HCT116 (cell line): ENCODE measurements around the gene CDHR1. TPM values are rescaled to one million over a fixed set of nuclear protein-coding genes. Genes with fewer than 3 reads are reported as not detected.

Experiments
- ATAC-seq: fragments of 200-7000 bp; cut with Tn5 transposase; 2 replicates; pipeline ENCODE4 v1.9.1; 2020; ENCODE audit warnings: mild to moderate bottlenecking, moderate library complexity
- BruUV-seq: library from RNA; stranded (reverse); fragments of 400-500 nt; replicated peaks from 2 replicates; lab custom pipeline; 2021; lab: Mats Ljungman, UMichigan
- CTCF ChIA-PET: fragments of 300-600 bp; sonication (Branson Sonifier 250); formaldehyde crosslinking; loops from one replicate; lab custom pipeline; 2021; ENCODE audit warnings: antibody characterized with exemption; lab: Charles Lee
- POLR2A ChIA-PET: fragments of 300-600, 350-600 bp; sonication (Branson Sonifier 250); formaldehyde crosslinking; loops from one replicate; lab custom pipeline; 2021; ENCODE audit warnings: antibody characterized with exemption; lab: Charles Lee
- RAD21 ChIA-PET, 2 experiments: fragments of 300-600 bp; sonication (Branson Sonifier 250); formaldehyde crosslinking; loops; one replicate each; lab custom pipeline; 2023; ENCODE audit warnings: low total read pairs in 2 of 2; ENCODE audit not compliant: uncharacterized antibody in 2 of 2, unreplicated experiment in 2 of 2, low non-redundant PET in 1 of 2; lab: Charles Lee
- DNase-seq: peaks from one replicate; pipeline ENCODE4 v3.0.0-alpha.2; 2010; ENCODE audit warnings: low read depth, low spot score
- H2AFZ ChIP-seq: fragments of 200-600 bp; shearing (Covaris generic), sonication (generic); 2 replicates; pipeline ENCODE4 v1.6.1; 2017; ENCODE audit warnings: low read depth, mixed run types, mixed read lengths, antibody characterized with exemption, low read length; ENCODE audit not compliant: poor library complexity, severe bottlenecking
- H3K27ac ChIP-seq: 2 replicates; pipeline ENCODE4 v1.5.1; 2012; ENCODE audit warnings: low read depth, low read length
- H3K27me3 ChIP-seq: fragments of 200-600 bp; sonication (generic); 2 replicates; pipeline ENCODE4 v1.6.1; 2016; ENCODE audit warnings: mixed run types, low read length, mixed read lengths; ENCODE audit not compliant: insufficient read depth
- H3K36me3 ChIP-seq, 2 experiments: fragments of 200-500 bp in 1 of 2; fragments of 200-600 bp in 1 of 2; sonication (Bioruptor generic) in 1 of 2; sonication (generic) in 1 of 2; 2 replicates each; pipeline versions ENCODE4 v1.5.1 to v1.6.1; 2014 to 2016; ENCODE audit warnings: low read length in 2 of 2, inconsistent platforms in 1 of 2, mixed read lengths in 1 of 2, mixed run types in 1 of 2; ENCODE audit not compliant: insufficient read depth in 2 of 2, control insufficient read depth in 1 of 2
- H3K4me1 ChIP-seq, 2 experiments: fragments of 200-600 bp in 1 of 2; sonication (generic) in 1 of 2; 2 replicates each; pipeline versions ENCODE4 v1.5.1 to v1.6.1; 2012 to 2017; ENCODE audit warnings: low read length in 2 of 2, inconsistent platforms in 1 of 2, mild to moderate bottlenecking in 1 of 2, mixed read lengths in 1 of 2, mixed run types in 1 of 2, moderate library complexity in 1 of 2; ENCODE audit not compliant: insufficient read depth in 2 of 2, control insufficient read depth in 1 of 2
- H3K4me2 ChIP-seq: fragments of 200-600 bp; sonication (generic); 2 replicates; pipeline ENCODE4 v1.6.1; 2017; ENCODE audit warnings: mixed run types, low read length, mixed read lengths
- H3K4me3 ChIP-seq, 2 experiments: fragments of 200-600 bp in 1 of 2; sonication (generic) in 1 of 2; replicated peaks in 1 of 2; 2 replicates each; pipeline ENCODE4 v1.5.1; 2011 to 2016; ENCODE audit warnings: low read length in 2 of 2, control low read depth in 1 of 2, low read depth in 1 of 2, mild to moderate bottlenecking in 1 of 2, mixed read lengths in 1 of 2, mixed run types in 1 of 2
- H3K79me2 ChIP-seq: fragments of 200-600 bp; sonication (generic); 2 replicates; pipeline ENCODE4 v1.6.1; 2017; ENCODE audit warnings: mild to moderate bottlenecking, mixed run types, low read length, moderate library complexity, mixed read lengths; ENCODE audit not compliant: insufficient read depth
- H3K9ac ChIP-seq: fragments of 200-600 bp; sonication (generic); 2 replicates; pipeline ENCODE4 v1.6.1; 2016; ENCODE audit warnings: low read length, mixed read lengths
- H3K9me2 ChIP-seq: fragments of 200-600 bp; sonication (generic), shearing (Covaris generic); 2 replicates; pipeline ENCODE4 v1.6.1; 2017; ENCODE audit warnings: mixed run types, mild to moderate bottlenecking, moderate library complexity; ENCODE audit not compliant: insufficient read depth
- H3K9me3 ChIP-seq, 2 experiments: fragments of 200-500 bp in 1 of 2; fragments of 200-600 bp in 1 of 2; sonication (Bioruptor generic) in 1 of 2; sonication (generic) in 1 of 2; 2 replicates each; pipeline ENCODE4 v1.6.1; 2014 to 2017; ENCODE audit warnings: low read length in 2 of 2, mixed read lengths in 2 of 2, inconsistent platforms in 1 of 2, low read depth in 1 of 2, mild to moderate bottlenecking in 1 of 2, mixed run types in 1 of 2, moderate library complexity in 1 of 2; ENCODE audit not compliant: control insufficient read depth in 1 of 2, insufficient read depth in 1 of 2
- H4K20me1 ChIP-seq: fragments of 200-600 bp; sonication (generic), shearing (Covaris generic); 2 replicates; pipeline ENCODE4 v1.6.1; 2017; ENCODE audit warnings: mixed run types, mild to moderate bottlenecking, moderate library complexity; ENCODE audit not compliant: insufficient read depth
- CBX3 ChIP-seq: IDR thresholded peaks from 2 replicates; pipeline ENCODE4 v1.6.1; 2012; ENCODE audit warnings: low read depth
- CEBPB ChIP-seq: IDR thresholded peaks from 2 replicates; pipeline ENCODE4 v1.6.1; 2012; ENCODE audit warnings: low read depth
- CTCF ChIP-seq, 3 experiments: fragments of 200-600 bp in 1 of 3; sonication (generic) in 1 of 3; IDR thresholded peaks in 2 of 3; conservative IDR thresholded peaks in 1 of 3; 2 replicates each; pipeline ENCODE4 v1.5.1; 2012 to 2017; ENCODE audit warnings: low read depth in 2 of 3, low read length in 2 of 3, antibody characterized with exemption in 1 of 3, borderline replicate concordance in 1 of 3, control low read depth in 1 of 3, mild to moderate bottlenecking in 1 of 3, mixed read lengths in 1 of 3, mixed run types in 1 of 3, moderate library complexity in 1 of 3; ENCODE audit not compliant: insufficient read depth in 1 of 3
- ELF1 ChIP-seq: IDR thresholded peaks from 2 replicates; pipeline ENCODE4 v1.6.1; 2012; ENCODE audit warnings: low read depth, borderline replicate concordance
- EZH2 ChIP-seq: fragments of 200-600 bp; sonication (generic); IDR thresholded peaks from 2 replicates; pipeline ENCODE4 v1.6.1; 2017; ENCODE audit warnings: antibody characterized with exemption, mixed run types
- EZH2phosphoT487 ChIP-seq: fragments of 200-600 bp; IDR thresholded peaks from 2 replicates; pipeline ENCODE4 v1.6.1; 2018; ENCODE audit warnings: antibody characterized with exemption, borderline replicate concordance
- FOSL1 ChIP-seq: IDR thresholded peaks from 2 replicates; pipeline ENCODE4 v1.6.1; 2012; ENCODE audit warnings: low read depth
- JUND ChIP-seq: IDR thresholded peaks from 2 replicates; pipeline ENCODE4 v1.6.1; 2012
- MAX ChIP-seq: IDR thresholded peaks from 2 replicates; pipeline ENCODE4 v1.6.1; 2012
- POLR2A ChIP-seq: IDR thresholded peaks from 2 replicates; pipeline ENCODE4 v1.7.0; 2011; ENCODE audit warnings: borderline replicate concordance; ENCODE audit not compliant: insufficient read depth, insufficient read length; ENCODE audit errors: extremely low read depth
- POLR2AphosphoS5 ChIP-seq: IDR thresholded peaks from 2 replicates; pipeline ENCODE4 v1.6.1; 2011; ENCODE audit warnings: mild to moderate bottlenecking, low read depth, low read length, moderate library complexity
- RAD21 ChIP-seq: IDR thresholded peaks from 2 replicates; pipeline ENCODE4 v1.6.1; 2012; ENCODE audit warnings: low read depth, mild to moderate bottlenecking
- REST ChIP-seq: IDR thresholded peaks from 2 replicates; pipeline ENCODE4 v1.6.1; 2012; ENCODE audit warnings: low read depth
- SIN3A ChIP-seq: IDR thresholded peaks from 2 replicates; pipeline ENCODE4 v1.6.1; 2012; ENCODE audit warnings: low read depth
- SP1 ChIP-seq: IDR thresholded peaks from 2 replicates; pipeline ENCODE4 v1.6.1; 2012; ENCODE audit warnings: low read depth
- SRF ChIP-seq: IDR thresholded peaks from 2 replicates; pipeline ENCODE4 v1.6.1; 2012; ENCODE audit warnings: low read depth
- TCF7L2 ChIP-seq: IDR thresholded peaks from 2 replicates; pipeline ENCODE4 v1.7.0; 2011; ENCODE audit warnings: borderline replicate concordance, inconsistent platforms; ENCODE audit not compliant: insufficient read depth, insufficient read length; ENCODE audit errors: extremely low read depth
- YY1 ChIP-seq: IDR thresholded peaks from 2 replicates; pipeline ENCODE4 v1.6.1; 2011; ENCODE audit warnings: low read length, low read depth, moderate library complexity, mild to moderate bottlenecking; ENCODE audit not compliant: insufficient replicate concordance; ENCODE audit errors: extremely low read depth
- ZBTB33 ChIP-seq: IDR thresholded peaks from 2 replicates; pipeline ENCODE4 v1.6.1; 2011; ENCODE audit warnings: mild to moderate bottlenecking, low read length, moderate library complexity; ENCODE audit not compliant: insufficient replicate concordance; ENCODE audit errors: extremely low read depth
- ZFX ChIP-seq: fragments of 450-650 bp; IDR thresholded peaks from 2 replicates; pipeline ENCODE4 v1.6.1; 2017
- intact Hi-C: fragments of 100-400 bp; cut with micrococcal nuclease; formaldehyde crosslinking; loops from 2 replicates; pipeline ENCODE4 v1.10.0; 2022
- total RNA-seq: library from RNA; stranded (reverse); gene quantifications from one replicate; pipeline ENCODE4 v1.2.1, GENCODE V29; 2021; ENCODE audit not compliant: unreplicated experiment

Gene CDHR1
- total RNA-seq, 1 experiment from 2014 or later: not detected

- peaks cover 0 to 9% of the 10 kb centered on the region in 2 experiments; a peak in 2 of 4 replicates for H3K4me1 ChIP-seq
- CTCF ChIA-PET: no interaction called here
- no peak overlapping the region for H2AFZ ChIP-seq
- BruUV-seq: no TSS peak
- H3K4me3 ChIP-seq: no peak overlapping the region
- RAD21 ChIA-PET: no interaction called here
- no peak overlapping the region for H3K27ac ChIP-seq
- ATAC-seq: no peak
- no peaks in the 10 kb centered on the region for H4K20me1 ChIP-seq
- H3K79me2 ChIP-seq: no peaks in the 10 kb centered on the region
- no peaks in the 10 kb centered on the region for H3K36me3 ChIP-seq
- POLR2A ChIA-PET: no interaction called here
- intact Hi-C loops: no loop called here
- DNase-seq: no peak
- no peak overlapping the region for H3K4me2 ChIP-seq
- no peaks in the 10 kb centered on the region for H3K9me2 ChIP-seq
- no peak for TF ChIP-seq JUND
- no peak for TF ChIP-seq CTCF (IDR thresholded peaks at IDR 0.05 in 2 of 3, conservative IDR thresholded peaks at IDR 0.05 in 1 of 3; ENCODE audit: borderline replicate concordance in 1 of 3, insufficient read depth in 1 of 3, low read depth in 2 of 3, low read length in 2 of 3)
- TF ChIP-seq ZBTB33: no peak
- TF ChIP-seq CBX3: no peak
- no peak for TF ChIP-seq POLR2A
- no peak for TF ChIP-seq RAD21
- no peak for TF ChIP-seq TCF7L2
- TF ChIP-seq SP1: no peak
- no peak for TF ChIP-seq POLR2AphosphoS5
- TF ChIP-seq SRF: no peak
- no peak for TF ChIP-seq MAX
- no peak for TF ChIP-seq EZH2
- no peak for TF ChIP-seq ELF1
- TF ChIP-seq CEBPB: no peak
- no peak for TF ChIP-seq YY1
- TF ChIP-seq ZFX: no peak
- TF ChIP-seq REST: no peak
- TF ChIP-seq FOSL1: no peak
- TF ChIP-seq EZH2phosphoT487: no peak
- no peak for TF ChIP-seq SIN3A
- no peak overlapping the region for H3K9ac ChIP-seq
- H3K9me3 ChIP-seq: no peaks in the 10 kb centered on the region
- H3K27me3 ChIP-seq: no peaks in the 10 kb centered on the region
These were observed 60.5 kb downstream of the CDHR1 start for GRCh38 chr10:84254552-84255478.
